Cortex of kidney (tissue), 1 donor: ENCODE results near the gene ARL4A.
"Not testable (repeated sequence)": the region's sequence is repeated elsewhere in the genome, so short reads cannot be mapped to it uniquely, and the experiment has no call there.

Experiments
- DNase-seq: peaks from one replicate; lab custom pipeline; 2025; lab: John Stamatoyannopoulos, UW

Gene ARL4A, protein sequence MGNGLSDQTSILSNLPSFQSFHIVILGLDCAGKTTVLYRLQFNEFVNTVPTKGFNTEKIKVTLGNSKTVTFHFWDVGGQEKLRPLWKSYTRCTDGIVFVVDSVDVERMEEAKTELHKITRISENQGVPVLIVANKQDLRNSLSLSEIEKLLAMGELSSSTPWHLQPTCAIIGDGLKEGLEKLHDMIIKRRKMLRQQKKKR

DNA sequence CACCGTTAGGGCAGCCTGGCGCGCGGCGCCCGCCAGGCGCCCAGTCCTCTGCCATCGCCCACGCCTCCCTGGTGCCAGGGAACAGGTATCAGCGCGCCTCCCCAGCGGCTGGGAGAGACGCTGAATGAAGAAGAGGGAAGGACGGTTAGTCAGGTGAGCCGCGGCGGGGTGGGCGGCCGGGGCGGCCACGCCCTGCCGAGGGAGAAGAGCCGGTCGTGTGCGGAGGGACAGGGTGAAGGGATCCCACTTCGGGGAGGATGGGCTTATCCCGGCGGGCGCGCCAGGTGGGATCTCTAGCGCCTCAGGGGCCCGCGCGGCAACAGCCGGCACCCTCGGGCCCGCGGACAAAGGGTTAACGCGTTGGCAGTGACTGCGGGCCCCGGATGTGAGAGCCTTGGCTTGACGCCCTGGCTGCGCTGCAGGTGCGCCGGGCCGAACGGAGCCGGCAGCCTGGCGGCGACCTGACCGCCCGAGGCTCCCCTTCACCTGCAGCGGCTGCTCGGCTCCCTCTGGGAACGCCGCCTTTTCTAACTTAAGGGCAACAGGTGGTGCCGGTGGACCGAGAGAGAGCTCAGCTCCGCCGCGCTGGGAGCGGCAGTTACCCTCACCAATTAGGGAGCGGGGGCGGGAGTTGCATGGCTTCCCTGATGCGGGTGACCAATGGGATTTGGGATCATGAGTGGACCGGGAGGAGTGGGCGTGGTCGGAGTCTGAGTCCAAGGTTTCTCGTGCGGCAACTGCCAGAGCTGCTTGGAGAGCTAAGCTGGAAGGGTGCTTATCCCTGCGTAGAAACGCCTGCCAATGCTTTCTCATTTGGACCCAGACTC, at the start of gene ARL4A:
TSS of gene ARL4A (plus strand) at position 743 of the 827 bp plus-strand sequence. CDS start 622 bp downstream, outside the sequence.
- DNase-seq = peak; percentile 21

GRCh38 chr7:12637819-12638592, 49.4 kb upstream of the ARL4A start:
- DNase-seq = no peak

DNA sequence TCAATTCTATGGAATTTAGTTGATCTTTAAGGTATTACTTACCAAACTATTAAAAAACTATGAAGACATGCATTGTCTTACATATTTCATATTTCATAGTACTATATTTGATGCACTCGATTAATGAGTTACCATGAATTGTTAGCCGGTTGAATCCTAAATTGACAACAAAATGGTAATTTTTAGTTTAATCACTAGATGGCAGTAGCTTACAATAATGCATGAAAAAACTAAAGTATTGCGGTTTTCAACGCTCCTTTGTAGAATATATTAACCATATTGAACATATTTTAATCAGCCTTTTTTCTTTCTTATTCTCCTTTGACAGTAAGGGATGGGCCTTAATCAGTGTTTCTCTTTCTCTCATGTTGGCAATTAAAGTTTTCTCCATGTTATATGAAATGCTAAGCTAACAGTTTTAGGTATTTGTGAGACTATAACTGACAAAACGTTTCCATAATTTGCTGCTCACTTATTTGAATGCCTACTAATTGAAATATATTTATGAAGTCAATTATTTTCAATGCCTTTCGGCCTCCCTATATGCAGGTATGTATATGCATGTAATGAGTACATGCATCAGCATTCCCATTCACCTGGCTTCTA, 48.5 kb upstream of the ARL4A start:
- DNase-seq = no peak

- DNase-seq = no peak
Measured at GRCh38 chr7:12640299-12641096, 46.9 kb upstream of the ARL4A start.

DNA sequence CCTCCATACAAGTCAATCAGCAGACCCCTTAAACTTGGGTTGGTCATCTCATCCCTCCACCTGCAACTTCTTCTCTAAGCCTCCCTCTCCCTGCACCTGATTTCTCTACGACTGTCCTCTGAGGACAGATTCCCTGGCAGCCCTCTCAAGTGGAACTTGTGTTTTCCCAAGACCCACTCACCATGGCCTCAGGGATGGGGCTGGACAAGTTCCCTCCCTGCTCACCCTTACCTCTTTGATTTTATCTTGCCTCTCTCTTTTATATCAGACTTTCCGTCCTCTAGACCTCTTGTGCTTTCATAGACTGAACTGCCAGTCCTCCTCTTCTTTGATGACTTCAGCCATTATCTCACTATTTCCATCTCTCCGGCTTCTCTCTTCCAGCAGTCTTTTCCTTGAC, 46.2 kb upstream of the ARL4A start:
- no peak for DNase-seq

DNA sequence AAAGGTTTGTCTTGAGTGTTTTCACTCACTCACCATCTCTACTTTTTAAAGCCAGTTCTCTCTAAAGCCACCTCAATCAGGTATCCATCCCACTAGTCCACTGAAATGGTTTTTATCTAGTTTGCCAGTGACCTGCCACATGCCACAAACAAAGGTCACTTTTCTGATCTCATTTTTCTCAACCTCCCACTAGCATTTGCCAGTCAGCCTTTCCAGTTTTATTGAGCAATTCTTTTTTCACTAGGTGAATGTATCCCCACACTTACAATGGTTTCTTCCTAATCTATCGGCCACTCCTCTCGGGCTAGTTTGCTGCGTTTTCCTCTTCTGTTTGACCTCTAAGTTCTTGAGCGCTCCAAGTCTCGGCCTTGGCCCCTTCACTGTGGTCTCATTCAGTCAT, 44.9 kb upstream of the ARL4A start:
- no peak for DNase-seq

GRCh38 chr7:12643001-12643643, 44.3 kb upstream of the ARL4A start:
- no peak for DNase-seq

- no peak for DNase-seq
Measured at GRCh38 chr7:12643644-12644043, 43.8 kb upstream of the ARL4A start.

DNA sequence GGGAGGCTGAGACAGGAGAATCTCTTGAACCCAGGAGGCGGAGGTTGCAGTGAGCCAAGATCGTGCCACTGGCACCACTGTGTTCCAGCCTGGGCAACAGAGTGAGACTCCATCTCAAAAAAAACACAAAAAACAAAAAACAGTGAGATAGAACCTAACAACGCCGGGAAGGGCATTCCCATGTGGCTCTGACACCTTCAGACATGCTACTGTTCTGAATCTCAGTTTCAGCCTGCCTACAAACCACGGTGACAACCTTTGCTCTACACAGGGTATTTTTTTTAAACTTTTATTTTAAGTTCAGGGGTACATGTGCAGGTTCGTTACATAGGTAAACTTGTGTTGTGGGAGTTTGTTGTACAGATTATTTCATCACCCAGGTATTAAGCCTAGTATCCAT, 42.2 kb upstream of the ARL4A start:
- not testable (repeated sequence) for DNase-seq

- DNase-seq = no peak
Measured at GRCh38 chr7:12646139-12646538, 41.3 kb upstream of the ARL4A start.

- no peak for DNase-seq
Measured at GRCh38 chr7:12647364-12648219, 39.8 kb upstream of the ARL4A start.

DNA sequence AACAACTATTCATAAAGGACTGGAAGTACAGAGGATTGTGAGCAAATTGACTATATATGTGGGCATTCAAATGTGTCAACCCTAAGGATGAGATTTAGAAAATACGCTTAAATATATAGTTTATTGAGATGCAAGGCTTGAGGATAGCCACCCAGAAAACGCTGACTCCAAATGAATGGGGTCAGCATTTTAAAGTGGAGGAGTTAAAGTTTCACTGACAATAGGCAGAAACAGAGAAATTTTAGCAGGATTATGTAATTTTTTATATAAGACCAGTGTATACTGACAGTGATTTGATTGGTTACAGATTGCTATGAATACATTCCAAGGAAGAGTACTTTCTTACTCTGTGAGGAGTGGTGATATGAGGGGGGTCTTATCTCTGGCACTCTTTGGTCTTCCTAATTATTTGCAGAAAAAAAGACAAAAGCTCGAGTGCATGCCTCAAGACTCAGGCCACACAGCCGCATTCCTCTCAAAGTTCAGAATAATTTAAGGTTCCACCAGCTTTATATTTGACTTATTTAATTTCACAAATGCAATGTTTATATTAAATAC, 38.6 kb upstream of the ARL4A start:
- no peak for DNase-seq

GRCh38 chr7:12649348-12649747, 38.1 kb upstream of the ARL4A start:
- DNase-seq = no peak

GRCh38 chr7:12650080-12650479, 37.4 kb upstream of the ARL4A start:
- no peak for DNase-seq

- DNase-seq = no peak
Measured at GRCh38 chr7:12653110-12653509, 34.3 kb upstream of the ARL4A start.

DNA sequence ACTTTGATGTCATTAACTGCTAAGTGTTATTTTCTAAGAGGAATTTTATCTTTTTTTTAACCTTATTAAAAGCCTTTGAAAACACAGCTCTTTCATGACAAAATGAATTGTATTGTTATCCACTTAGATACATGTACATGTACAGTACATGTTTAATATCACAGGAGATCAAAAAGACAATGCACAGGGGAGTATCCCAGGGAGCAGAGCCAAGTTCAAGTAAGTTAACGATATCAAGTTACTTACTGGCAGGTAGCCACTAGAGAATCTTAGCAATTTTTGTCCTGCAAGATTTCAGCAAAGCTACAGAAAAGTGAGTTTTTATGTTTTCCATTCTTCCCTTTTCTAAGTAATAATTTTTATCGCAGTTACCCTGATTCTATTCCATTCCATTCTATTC, 33.9 kb upstream of the ARL4A start:
- DNase-seq = no peak

DNA sequence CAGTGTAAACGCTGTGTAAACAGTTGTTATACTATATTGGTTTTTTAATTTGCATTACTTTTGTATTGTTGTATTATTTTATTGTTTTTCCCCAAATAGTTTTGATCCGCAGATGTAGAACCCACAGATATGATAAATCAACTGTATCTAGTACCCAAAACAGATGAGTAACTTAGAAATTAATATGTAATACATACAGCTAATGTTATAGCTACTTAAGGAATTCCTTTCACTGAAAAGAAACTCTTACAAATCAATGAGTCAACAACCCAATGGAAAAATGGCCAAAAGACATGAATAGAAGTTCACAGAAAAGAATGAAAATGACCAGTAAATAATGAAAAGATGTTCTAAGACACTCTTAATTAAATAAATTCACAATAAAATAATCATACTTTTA, 32.3 kb upstream of the ARL4A start:
- no peak for DNase-seq

GRCh38 chr7:12660423-12660822, 27.0 kb upstream of the ARL4A start:
- DNase-seq = not testable (repeated sequence)

DNA sequence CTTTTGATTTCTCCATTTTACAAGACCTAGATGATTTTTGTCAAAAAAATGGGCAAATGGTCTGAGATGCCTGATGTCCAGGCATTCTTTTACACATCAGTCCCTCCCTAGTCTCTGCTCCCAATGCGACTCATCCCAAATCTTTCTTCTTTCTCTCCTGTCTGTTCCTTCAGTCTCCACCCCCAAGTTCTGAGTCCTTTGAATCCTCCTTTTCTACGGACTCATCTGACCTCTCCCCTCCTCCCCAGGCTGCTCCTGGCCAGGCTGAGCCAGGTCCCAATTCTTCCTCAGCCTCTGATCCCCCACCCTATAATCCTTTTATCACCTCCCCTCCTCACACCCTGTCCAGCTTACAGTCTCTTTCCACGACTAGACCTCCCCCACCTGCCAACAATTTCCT, 26.4 kb upstream of the ARL4A start:
- not testable (repeated sequence) for DNase-seq

GRCh38 chr7:12661581-12661980, 25.9 kb upstream of the ARL4A start:
- no peak for DNase-seq
